HG02885 (cell line): ENCODE results near the gene GPX6.
A peak's percentile ranks its signal among the peaks of the same experiment; 100 is the strongest.
"Not testable (repeated sequence)": the region's sequence is repeated elsewhere in the genome, so short reads cannot be mapped to it uniquely, and the experiment has no call there.

Source experiments
- ATAC-seq: cut with Tn5 transposase; IDR thresholded peaks from one replicate; pipeline ENCODE4 v1.9.1; 2021; ENCODE audit warnings: mild to moderate bottlenecking; ENCODE audit not compliant: unreplicated experiment, poor library complexity

The GPX6 gene

GRCh38 chr6:28515676-28516075 lies at the start of gene GPX6:
GPX6 (minus strand) TSS chr6:28515793; CDS start chr6:28515743, 50 bp downstream.
- no peak for ATAC-seq

GRCh38 chr6:28563430-28564095 lies 48.0 kb upstream of the GPX6 start:
- ATAC-seq, result no peak

- no peak for ATAC-seq
Measured at GRCh38 chr6:28558629-28559028, 43.0 kb upstream of the GPX6 start.

GRCh38 chr6:28555136-28555535 lies 39.5 kb upstream of the GPX6 start:
- ATAC-seq, result no peak

- no peak for ATAC-seq
Measured at GRCh38 chr6:28553986-28554881, 38.6 kb upstream of the GPX6 start.

- no peak for ATAC-seq
Measured at GRCh38 chr6:28553384-28553985, 37.9 kb upstream of the GPX6 start.

GRCh38 chr6:28551891-28552666 lies 36.5 kb upstream of the GPX6 start:
- no peak for ATAC-seq

- ATAC-seq, result not testable (repeated sequence)
Measured at GRCh38 chr6:28547003-28547402, 31.4 kb upstream of the GPX6 start.

GRCh38 chr6:28545955-28546354 lies 30.4 kb upstream of the GPX6 start:
- no peak for ATAC-seq

GRCh38 chr6:28543651-28544610 lies 28.3 kb upstream of the GPX6 start:
- peak; percentile 34 for ATAC-seq

- peak; percentile 67 for ATAC-seq
Measured at GRCh38 chr6:28542440-28543296, 27.1 kb upstream of the GPX6 start.

- no peak for ATAC-seq
Measured at GRCh38 chr6:28541996-28542395, 26.4 kb upstream of the GPX6 start.

- no peak for ATAC-seq
Measured at GRCh38 chr6:28537509-28538140, 22.0 kb upstream of the GPX6 start.

GRCh38 chr6:28537065-28537464 lies 21.5 kb upstream of the GPX6 start:
- ATAC-seq, result no peak

GRCh38 chr6:28534875-28535274 lies 19.3 kb upstream of the GPX6 start:
- ATAC-seq, result no peak

GRCh38 chr6:28534306-28534705 lies 18.7 kb upstream of the GPX6 start:
- ATAC-seq, result no peak

- ATAC-seq, result no peak
Measured at GRCh38 chr6:28531479-28532128, 16.0 kb upstream of the GPX6 start.
